ENCODE measurements around the gene HAO2. TPM values are rescaled to one million over a fixed set of nuclear protein-coding genes. Genes with fewer than 3 reads are reported as not detected.

HAO2 gene
- total RNA-seq, 6 experiments from 2014 or later: not detected

GRCh38 chr1:119431836-119432235 lies 63.3 kb downstream of the HAO2 start:
- Mint-ChIP-seq H3K27me3 (ENCODE audit: insufficient read depth) (peaks cover 28% of the 10 kb centered on the region), H3K9me3 (no peaks in the 10 kb centered on the region), H3K27ac (no peak overlapping the region), H3K4me3 (no peak overlapping the region), H3K4me1 (ENCODE audit: low read depth) (no peaks in the 10 kb centered on the region), H3K36me3 (ENCODE audit: low read depth) (no peaks in the 10 kb centered on the region)
- TF ChIP-seq, protein P1, sequence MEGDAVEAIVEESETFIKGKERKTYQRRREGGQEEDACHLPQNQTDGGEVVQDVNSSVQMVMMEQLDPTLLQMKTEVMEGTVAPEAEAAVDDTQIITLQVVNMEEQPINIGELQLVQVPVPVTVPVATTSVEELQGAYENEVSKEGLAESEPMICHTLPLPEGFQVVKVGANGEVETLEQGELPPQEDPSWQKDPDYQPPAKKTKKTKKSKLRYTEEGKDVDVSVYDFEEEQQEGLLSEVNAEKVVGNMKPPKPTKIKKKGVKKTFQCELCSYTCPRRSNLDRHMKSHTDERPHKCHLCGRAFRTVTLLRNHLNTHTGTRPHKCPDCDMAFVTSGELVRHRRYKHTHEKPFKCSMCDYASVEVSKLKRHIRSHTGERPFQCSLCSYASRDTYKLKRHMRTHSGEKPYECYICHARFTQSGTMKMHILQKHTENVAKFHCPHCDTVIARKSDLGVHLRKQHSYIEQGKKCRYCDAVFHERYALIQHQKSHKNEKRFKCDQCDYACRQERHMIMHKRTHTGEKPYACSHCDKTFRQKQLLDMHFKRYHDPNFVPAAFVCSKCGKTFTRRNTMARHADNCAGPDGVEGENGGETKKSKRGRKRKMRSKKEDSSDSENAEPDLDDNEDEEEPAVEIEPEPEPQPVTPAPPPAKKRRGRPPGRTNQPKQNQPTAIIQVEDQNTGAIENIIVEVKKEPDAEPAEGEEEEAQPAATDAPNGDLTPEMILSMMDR (IDR thresholded peaks at IDR 0.05): no peak
- no peak for DNase-seq

DNA sequence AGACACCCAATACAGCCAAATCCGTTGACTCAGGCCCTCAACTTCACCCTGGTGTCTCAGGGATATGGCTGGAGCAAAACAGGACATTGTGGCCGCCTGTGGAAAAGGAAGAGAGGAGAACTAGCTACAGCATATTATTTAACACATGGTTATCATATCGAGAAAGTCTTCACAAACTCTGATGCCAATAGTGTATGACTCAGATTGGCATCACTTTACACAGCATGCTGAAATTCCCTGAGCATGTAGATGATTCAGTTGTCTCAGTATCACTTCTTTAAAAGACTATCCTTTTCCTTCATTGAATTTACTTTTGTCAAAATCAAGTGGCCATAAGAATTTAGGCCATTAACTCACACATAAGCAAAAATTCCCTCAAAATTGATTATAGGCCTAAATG lies 66.5 kb downstream of the HAO2 start:
- Mint-ChIP-seq H3K36me3 (ENCODE audit: low read depth) (no peaks in the 10 kb centered on the region), H3K9me3 (no peaks in the 10 kb centered on the region), H3K4me1 (ENCODE audit: low read depth) (no peaks in the 10 kb centered on the region), H3K4me3 (no peak overlapping the region), H3K27ac (no peak overlapping the region), H3K27me3 (ENCODE audit: insufficient read depth) (peaks cover 24% of the 10 kb centered on the region)
- DNase-seq: no peak
- TF ChIP-seq, protein P1 (IDR thresholded peaks at IDR 0.05): no peak

DNA sequence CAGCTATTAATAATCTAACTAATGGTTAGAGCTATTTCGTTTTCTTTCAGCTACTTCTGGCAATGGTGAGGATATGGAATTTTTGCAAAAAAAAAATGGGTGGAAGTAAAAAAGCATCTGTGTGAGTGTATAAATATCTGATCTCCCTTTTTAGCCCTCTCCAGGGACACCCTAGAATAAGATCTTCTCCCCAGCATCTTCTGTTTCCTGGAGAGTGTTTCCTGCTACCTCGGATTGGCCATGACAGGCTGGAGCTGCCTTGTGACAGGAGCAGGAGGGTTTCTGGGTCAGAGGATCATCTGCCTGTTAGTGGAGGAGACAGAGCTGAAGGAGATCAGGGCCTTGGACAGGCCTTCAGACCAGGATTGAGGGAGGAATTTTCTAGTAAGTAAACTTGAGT lies 70.2 kb downstream of the HAO2 start:
- Mint-ChIP-seq H3K36me3 (ENCODE audit: low read depth) (no peaks in the 10 kb centered on the region), H3K4me3 (no peak overlapping the region), H3K9me3 (no peaks in the 10 kb centered on the region), H3K27ac (no peak overlapping the region), H3K27me3 (ENCODE audit: insufficient read depth) (peaks cover 17% of the 10 kb centered on the region; the same call in 1 of the 2 replicates), H3K4me1 (ENCODE audit: low read depth) (no peaks in the 10 kb centered on the region)
- TF ChIP-seq, protein P1 (IDR thresholded peaks at IDR 0.05): no peak
- no peak for DNase-seq

- no peaks in the 10 kb centered on the region for H3K36me3 Mint-ChIP-seq (ENCODE audit: low read depth)
- TF ChIP-seq, protein P1 (IDR thresholded peaks at IDR 0.05): no peak
- H3K27me3 Mint-ChIP-seq (ENCODE audit: insufficient read depth): peaks cover 17% of the 10 kb centered on the region
- no peak for DNase-seq
- no peak overlapping the region for H3K27ac Mint-ChIP-seq
- no peaks in the 10 kb centered on the region for H3K4me1 Mint-ChIP-seq (ENCODE audit: low read depth)
- no peaks in the 10 kb centered on the region for H3K9me3 Mint-ChIP-seq
- H3K4me3 Mint-ChIP-seq: no peak overlapping the region
Observed at GRCh38 chr1:119440721-119441307, 72.2 kb downstream of the HAO2 start.

DNA sequence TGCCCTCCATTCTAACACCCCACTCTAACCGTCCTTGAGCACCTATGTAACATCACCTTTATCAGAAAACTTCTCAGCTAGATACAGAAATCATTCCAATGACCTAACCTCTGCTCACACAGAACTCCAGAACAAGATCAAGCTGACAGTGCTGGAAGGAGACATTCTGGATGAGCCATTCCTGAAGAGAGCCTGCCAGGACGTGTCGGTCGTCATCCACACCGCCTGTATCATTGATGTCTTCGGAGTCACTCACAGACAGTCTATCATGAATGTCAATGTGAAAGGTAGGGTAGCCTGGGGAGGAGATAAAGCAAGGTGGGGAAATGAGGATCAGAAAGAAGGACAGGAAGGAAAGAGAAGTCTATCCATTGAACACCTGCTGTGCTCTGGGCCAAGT lies 74.2 kb downstream of the HAO2 start:
- TF ChIP-seq, protein P1 (IDR thresholded peaks at IDR 0.05): no peak
- H3K27me3 Mint-ChIP-seq (ENCODE audit: insufficient read depth): peaks cover 20% of the 10 kb centered on the region
- no peaks in the 10 kb centered on the region for H3K4me1 Mint-ChIP-seq (ENCODE audit: low read depth)
- H3K36me3 Mint-ChIP-seq (ENCODE audit: low read depth): no peaks in the 10 kb centered on the region
- no peaks in the 10 kb centered on the region for H3K9me3 Mint-ChIP-seq
- no peak overlapping the region for H3K4me3 Mint-ChIP-seq
- no peak for DNase-seq
- H3K27ac Mint-ChIP-seq: no peak overlapping the region

Other genes starting within 250 kb of the HAO2 start
- 10 to 100 TPM; 10.5 to 14.8 (median 12.9) TPM for gene WARS2, start 228.1 kb upstream of the HAO2 start, total RNA-seq (2021; fragmentation: NEBNext Ultra II Directional; extraction: Animal tissue kit (Norgen Biotek cat#: 25700))
- gene HSD3B2, start 46.4 kb downstream of the HAO2 start, total RNA-seq (2021; fragmentation: NEBNext Ultra II Directional; extraction: Animal tissue kit (Norgen Biotek cat#: 25700)): not detected
- gene HSD3B1, start 138.4 kb downstream of the HAO2 start, total RNA-seq (2021; fragmentation: NEBNext Ultra II Directional; extraction: Animal tissue kit (Norgen Biotek cat#: 25700)): not detected

Measured in HFFc6 (cell line).